MM.1S (cell line): ENCODE measurements around the gene PSG1.
A peak's percentile ranks its signal among the peaks of the same experiment; 100 is the strongest.
"Not testable (repeated sequence)": the region's sequence is repeated elsewhere in the genome, so short reads cannot be mapped to it uniquely, and the experiment has no call there.

Experiments
- DNase-seq: peaks from one replicate; pipeline ENCODE4 v3.0.0-alpha.2; 2015
- H2AFZ ChIP-seq: fragments of 300-600 bp; sonication (generic); 2 replicates; pipeline ENCODE4 v1.6.0; 2016; ENCODE audit warnings: antibody characterized with exemption, low read length
- H3F3A ChIP-seq: fragments of 300-600 bp; sonication (generic); 2 replicates; pipeline ENCODE4 v1.6.1; 2016; ENCODE audit warnings: mild to moderate bottlenecking, antibody characterized with exemption, low read length, moderate library complexity, mixed read lengths; ENCODE audit not compliant: insufficient read depth
- H3K27ac ChIP-seq: fragments of 300-600 bp; sonication (generic); 2 replicates; pipeline ENCODE4 v1.5.1; 2016; ENCODE audit warnings: mild to moderate bottlenecking, low read length
- H3K27me3 ChIP-seq: fragments of 300-600 bp; sonication (generic); replicated peaks from 2 replicates; pipeline ENCODE4 v1.6.0; 2016; ENCODE audit warnings: low read length; ENCODE audit not compliant: insufficient read depth
- H3K36me3 ChIP-seq: fragments of 300-600 bp; sonication (generic); replicated peaks from 2 replicates; pipeline ENCODE4 v1.6.1; 2016; ENCODE audit warnings: mild to moderate bottlenecking, low read length, mixed read lengths; ENCODE audit not compliant: insufficient read depth
- H3K4me1 ChIP-seq: fragments of 300-600 bp; sonication (generic); 2 replicates; pipeline ENCODE4 v1.6.1; 2016; ENCODE audit warnings: low read length, mixed read lengths
- H3K4me2 ChIP-seq: fragments of 300-600 bp; sonication (generic); 2 replicates; pipeline ENCODE4 v1.6.0; 2016; ENCODE audit warnings: low read depth, low read length
- H3K4me3 ChIP-seq: fragments of 300-600 bp; sonication (generic); 2 replicates; pipeline ENCODE4 v1.5.1; 2016; ENCODE audit warnings: low read length, mixed read lengths
- H3K79me2 ChIP-seq: fragments of 300-600 bp; sonication (generic); 2 replicates; pipeline ENCODE4 v1.6.1; 2016; ENCODE audit warnings: mixed run types, low read length, mixed read lengths
- H3K9ac ChIP-seq: fragments of 300-600 bp; sonication (generic); 2 replicates; pipeline ENCODE4 v1.6.1; 2016; ENCODE audit warnings: low read length, mixed read lengths
- H3K9me2 ChIP-seq: fragments of 300-600 bp; sonication (generic); replicated peaks from 2 replicates; pipeline ENCODE4 v1.6.1; 2016; ENCODE audit warnings: mild to moderate bottlenecking, low read length, mixed read lengths; ENCODE audit not compliant: insufficient read depth
- H3K9me3 ChIP-seq: fragments of 300-600 bp; sonication (generic); replicated peaks from 2 replicates; pipeline ENCODE4 v1.6.1; 2016; ENCODE audit warnings: mild to moderate bottlenecking, low read length, mixed read lengths; ENCODE audit not compliant: insufficient read depth
- H4K20me1 ChIP-seq: fragments of 300-600 bp; sonication (generic); 2 replicates; pipeline ENCODE4 v1.6.1; 2016; ENCODE audit warnings: mild to moderate bottlenecking, low read length, moderate library complexity, mixed read lengths; ENCODE audit not compliant: insufficient read depth
- CTCF ChIP-seq: fragments of 300-600 bp; sonication (generic); IDR thresholded peaks from 2 replicates; pipeline ENCODE4 v1.5.1; 2016; ENCODE audit warnings: antibody characterized with exemption, low read length, mixed read lengths
- EZH2 ChIP-seq: fragments of 300-600 bp; sonication (generic); optimal IDR thresholded peaks from 2 replicates; pipeline ENCODE3; 2017; ENCODE audit warnings: low read depth, mild to moderate bottlenecking, antibody characterized with exemption, low read length, mixed read lengths
- EZH2phosphoT487 ChIP-seq: fragments of 300-600 bp; sonication (generic); IDR thresholded peaks from 2 replicates; pipeline ENCODE4 v1.6.1; 2018; ENCODE audit warnings: antibody characterized with exemption, low read length

Gene PSG1

DNA sequence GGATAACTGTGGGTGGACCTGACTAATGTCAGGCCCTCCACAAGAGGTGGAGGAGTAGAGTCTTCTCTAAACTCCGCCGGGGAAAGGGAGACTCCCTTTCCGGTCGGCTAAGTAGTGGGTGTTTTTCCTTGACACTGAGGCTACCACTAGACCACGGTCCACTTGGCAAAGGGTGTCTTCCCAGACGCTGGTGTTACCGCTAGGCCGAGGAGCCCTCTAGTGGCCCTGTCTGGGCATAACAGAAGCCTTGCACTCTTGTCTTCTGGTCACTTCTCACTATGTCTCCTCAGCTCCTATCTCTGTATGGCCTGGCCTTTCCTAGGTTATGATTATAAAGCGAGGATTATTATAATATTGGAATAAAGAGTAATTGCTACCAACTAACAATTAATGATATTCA lies 43.6 kb upstream of the PSG1 start:
- not testable (repeated sequence) for H2AFZ ChIP-seq, H3K9me2 ChIP-seq, H3K27me3 ChIP-seq, H3K79me2 ChIP-seq, H3K9ac ChIP-seq, H3K4me2 ChIP-seq, H3K9me3 ChIP-seq, H3F3A ChIP-seq, H3K4me3 ChIP-seq, H4K20me1 ChIP-seq, H3K36me3 ChIP-seq, H3K4me1 ChIP-seq, H3K27ac ChIP-seq
- TF ChIP-seq CTCF = peak; percentile 59
- DNase-seq = peak; percentile 53

- H3K79me2 ChIP-seq, H3K9me3 ChIP-seq, H3K27ac ChIP-seq, H3K9ac ChIP-seq, H3K36me3 ChIP-seq, H3K9me2 ChIP-seq, H2AFZ ChIP-seq, H3K4me1 ChIP-seq, H4K20me1 ChIP-seq, H3K4me2 ChIP-seq, DNase-seq, H3K27me3 ChIP-seq, H3K4me3 ChIP-seq, H3F3A ChIP-seq: not testable (repeated sequence)
Observed at GRCh38 chr19:42920971-42921370, 41.5 kb upstream of the PSG1 start.

DNA sequence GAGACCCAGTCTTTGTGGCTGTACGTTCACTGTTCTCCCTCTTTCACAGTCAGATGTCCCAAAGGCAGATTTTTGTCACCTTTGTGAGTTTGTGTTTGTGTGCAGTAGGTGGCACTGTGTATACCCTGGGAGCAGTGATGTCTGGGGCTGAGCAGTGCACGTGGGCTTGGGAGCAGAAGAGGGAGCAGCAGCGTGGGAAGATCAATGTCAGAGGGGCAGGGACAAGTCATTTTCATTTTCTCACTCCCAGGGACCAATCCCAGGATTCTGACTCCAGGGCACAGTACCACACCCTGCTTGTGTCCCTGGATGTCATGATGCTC lies 40.2 kb upstream of the PSG1 start:
- Histone ChIP-seq H3K4me1 (no peaks in the 10 kb centered on the region), H3K9me3 (no peaks in the 10 kb centered on the region), H3K9me2 (no peaks in the 10 kb centered on the region), H3K4me3 (no peak overlapping the region), H3F3A (no peaks in the 10 kb centered on the region), H3K27ac (no peak overlapping the region), H3K27me3 (no peaks in the 10 kb centered on the region), H2AFZ (peak overlapping the region; percentile 54), H3K4me2 (0 out of 2 replicates have a peak overlapping the region, but pooled peaks have one; percentile 25), H3K36me3 (no peaks in the 10 kb centered on the region), H3K9ac (no peak overlapping the region), H4K20me1 (no peaks in the 10 kb centered on the region), H3K79me2 (no peaks in the 10 kb centered on the region)
- TF ChIP-seq CTCF = peak; percentile 12; the same call in 1 of the 2 replicates
- TF ChIP-seq EZH2 = no peak
- TF ChIP-seq EZH2phosphoT487 = no peak
- DNase-seq = no peak

- H3K27ac ChIP-seq, H3F3A ChIP-seq, H4K20me1 ChIP-seq, H3K9me3 ChIP-seq, H3K36me3 ChIP-seq, H3K4me1 ChIP-seq, H3K27me3 ChIP-seq, H3K9ac ChIP-seq, H3K79me2 ChIP-seq, H3K4me3 ChIP-seq, H3K9me2 ChIP-seq: not testable (repeated sequence)
- peak overlapping the region; percentile 54 for H2AFZ ChIP-seq
- DNase-seq = peak; percentile 6
- 0 out of 2 replicates have a peak overlapping the region, but pooled peaks have one; percentile 25 for H3K4me2 ChIP-seq
- TF ChIP-seq CTCF = peak; percentile 52
Observed at GRCh38 chr19:42919070-42919756, 39.7 kb upstream of the PSG1 start.

DNA sequence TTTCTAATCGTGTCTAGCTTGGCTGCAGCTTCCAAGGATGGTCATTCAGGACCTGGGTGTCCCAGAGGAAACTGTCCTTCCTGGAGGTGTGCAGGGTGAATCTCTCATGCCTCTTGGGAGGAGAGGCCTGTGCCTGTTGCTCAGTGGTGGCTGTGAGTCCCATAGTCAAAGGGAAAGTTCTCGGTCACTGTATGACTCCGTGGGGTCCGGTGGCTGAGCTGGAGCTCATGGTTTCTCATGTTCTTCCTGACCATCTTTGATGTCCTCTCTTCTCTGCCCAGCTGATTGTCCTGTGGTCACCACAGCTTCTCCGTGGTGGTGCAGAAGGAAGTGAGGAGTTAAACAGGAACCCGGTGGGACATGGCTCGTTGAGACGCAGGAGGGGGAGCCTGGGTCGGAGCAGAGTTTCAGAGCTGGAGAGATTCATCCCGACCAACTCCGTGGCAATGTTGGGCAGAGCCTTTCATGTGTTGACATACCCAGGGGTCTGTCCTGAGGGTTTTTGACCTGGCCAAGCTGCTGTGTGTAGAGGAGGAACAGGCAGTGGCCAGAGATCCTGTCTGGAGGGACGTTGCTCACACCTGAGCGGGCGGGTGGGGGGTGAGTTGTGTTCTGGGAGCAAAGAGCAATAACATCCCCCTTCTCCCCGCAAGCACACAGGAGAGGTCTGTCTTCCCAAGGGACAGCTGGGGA lies 39.0 kb upstream of the PSG1 start:
- not testable (repeated sequence) for H4K20me1 ChIP-seq, H3F3A ChIP-seq, H3K9ac ChIP-seq, H3K4me3 ChIP-seq, DNase-seq, H3K9me2 ChIP-seq, H3K4me2 ChIP-seq, H2AFZ ChIP-seq, H3K4me1 ChIP-seq, H3K27ac ChIP-seq, H3K79me2 ChIP-seq, H3K36me3 ChIP-seq, H3K9me3 ChIP-seq, H3K27me3 ChIP-seq
